ENCODE measurements around the gene ARHGEF19. TPM values are rescaled to one million over a fixed set of nuclear protein-coding genes. Genes with fewer than 3 reads are reported as not detected.

ARHGEF19 gene
- total and polyA plus RNA-seq, 8 donors, result 3.5 to 20.1 (median 9.5) TPM

DNA sequence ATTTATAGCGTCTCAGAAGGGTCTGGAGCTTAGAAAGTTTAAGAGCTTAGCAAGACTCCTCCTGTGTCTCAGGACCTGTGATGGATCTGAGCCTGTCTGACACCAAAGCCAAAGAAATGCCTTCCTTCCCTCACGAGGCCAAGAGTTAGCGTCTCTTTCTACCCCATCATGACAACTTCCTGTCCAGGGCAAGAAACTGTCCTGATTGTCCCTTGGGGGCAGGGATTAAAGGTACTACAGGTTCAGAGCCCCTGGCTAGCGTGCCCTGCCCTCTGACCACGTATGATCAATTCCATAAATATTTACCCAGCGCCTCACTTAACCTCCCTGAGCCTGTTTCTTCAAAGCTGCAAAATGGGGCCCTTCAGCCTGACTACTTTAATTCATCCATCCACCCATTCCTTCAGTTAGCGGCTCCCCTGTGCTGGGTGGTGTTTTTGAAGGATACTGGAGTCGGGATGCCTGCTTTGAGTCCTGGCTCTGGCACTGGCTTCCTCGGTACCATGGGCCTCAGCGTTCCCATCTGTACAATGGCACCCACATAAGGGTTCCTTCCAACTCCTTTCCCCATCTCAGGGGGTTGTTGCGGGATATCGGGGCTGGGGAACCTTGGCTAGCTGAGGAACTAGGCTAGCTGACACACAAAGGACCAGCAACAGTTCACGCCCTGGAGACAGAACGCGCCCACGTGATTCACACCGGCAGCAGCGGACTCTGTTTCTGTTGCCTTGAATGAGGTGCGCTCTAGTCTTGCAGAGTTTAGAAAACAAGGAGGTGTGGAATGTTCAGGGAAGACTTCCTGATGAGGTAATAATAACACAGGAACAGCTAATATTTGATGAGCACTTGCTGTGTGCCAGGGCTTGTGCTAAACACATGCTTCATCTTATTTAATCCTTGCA is 33.6 kb downstream of the ARHGEF19 start:
- 39 to 59% (median 44%) methylated on average over 18 to 19 of the region's 19 CpGs for WGBS, 5 donors
- Histone ChIP-seq H3K4me1 (peaks cover 74 to 99% (median 92%) of the 10 kb centered on the region in 4 donors), H3K4me3 (no peak overlapping the region), H3K9me3 (no peaks in the 10 kb centered on the region), H3K27ac (peak overlapping the region; percentile 82 to 94 (median 88)), H3K36me3 (no peaks in the 10 kb centered on the region), H3K27me3 (no peaks in the 10 kb centered on the region)
- intact Hi-C loops (cut with DNase I; ENCODE audit: low total_unique reads), result no loop called here
- TF ChIP-seq, protein P1, sequence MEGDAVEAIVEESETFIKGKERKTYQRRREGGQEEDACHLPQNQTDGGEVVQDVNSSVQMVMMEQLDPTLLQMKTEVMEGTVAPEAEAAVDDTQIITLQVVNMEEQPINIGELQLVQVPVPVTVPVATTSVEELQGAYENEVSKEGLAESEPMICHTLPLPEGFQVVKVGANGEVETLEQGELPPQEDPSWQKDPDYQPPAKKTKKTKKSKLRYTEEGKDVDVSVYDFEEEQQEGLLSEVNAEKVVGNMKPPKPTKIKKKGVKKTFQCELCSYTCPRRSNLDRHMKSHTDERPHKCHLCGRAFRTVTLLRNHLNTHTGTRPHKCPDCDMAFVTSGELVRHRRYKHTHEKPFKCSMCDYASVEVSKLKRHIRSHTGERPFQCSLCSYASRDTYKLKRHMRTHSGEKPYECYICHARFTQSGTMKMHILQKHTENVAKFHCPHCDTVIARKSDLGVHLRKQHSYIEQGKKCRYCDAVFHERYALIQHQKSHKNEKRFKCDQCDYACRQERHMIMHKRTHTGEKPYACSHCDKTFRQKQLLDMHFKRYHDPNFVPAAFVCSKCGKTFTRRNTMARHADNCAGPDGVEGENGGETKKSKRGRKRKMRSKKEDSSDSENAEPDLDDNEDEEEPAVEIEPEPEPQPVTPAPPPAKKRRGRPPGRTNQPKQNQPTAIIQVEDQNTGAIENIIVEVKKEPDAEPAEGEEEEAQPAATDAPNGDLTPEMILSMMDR (IDR thresholded peaks at IDR 0.05), result no peak
- no peak for TF ChIP-seq EP300 (IDR thresholded peaks at IDR 0.05)
- TF ChIP-seq POLR2AphosphoS5 (IDR thresholded peaks at IDR 0.05), result peak in 2 of 3 donors; percentile 49 to 67
- peak; percentile 77 to 78 for DNase-seq

- no peak for DNase-seq
- Histone ChIP-seq H3K9me3 (no peaks in the 10 kb centered on the region), H3K4me3 (no peak overlapping the region), H3K4me1 (peaks cover 80 to 97% (median 92%) of the 10 kb centered on the region in 4 donors), H3K36me3 (no peaks in the 10 kb centered on the region), H3K27me3 (no peaks in the 10 kb centered on the region), H3K27ac (peak overlapping the region in 4 of 5 donors; percentile 84 to 94 (median 90))
- intact Hi-C loops (cut with DNase I; ENCODE audit: low total_unique reads), result no loop called here
- TF ChIP-seq EP300 (IDR thresholded peaks at IDR 0.05), result no peak
- no peak for TF ChIP-seq POLR2AphosphoS5 (IDR thresholded peaks at IDR 0.05)
- TF ChIP-seq, protein P1 (IDR thresholded peaks at IDR 0.05), result no peak
- no peak for TF ChIP-seq POLR2A (IDR thresholded peaks at IDR 0.05)
- WGBS, 5 donors, result 90 to 93% (median 92%) methylated on average over 4 of the region's 4 CpGs; no CpG with 5 or more reads in 1 of the 5 donors
These were observed 35.1 kb downstream of the ARHGEF19 start for GRCh38 chr1:16177306-16177705.

- Histone ChIP-seq H3K27ac (peak overlapping the region; percentile 84 to 94 (median 88)), H3K36me3 (no peaks in the 10 kb centered on the region), H3K4me1 (peaks cover 74 to 97% (median 89%) of the 10 kb centered on the region in 4 donors), H3K27me3 (no peaks in the 10 kb centered on the region), H3K9me3 (no peaks in the 10 kb centered on the region), H3K4me3 (no peak overlapping the region)
- no peak for DNase-seq
- intact Hi-C loops (cut with DNase I; ENCODE audit: low total_unique reads), result no loop called here
- 48 to 67% (median 60%) methylated on average over 6 to 7 of the region's 7 CpGs for WGBS, 5 donors
- TF ChIP-seq POLR2A (IDR thresholded peaks at IDR 0.05) (no peak), EP300 (IDR thresholded peaks at IDR 0.05) (no peak), POLR2AphosphoS5 (IDR thresholded peaks at IDR 0.05) (no peak)
- TF ChIP-seq, protein P1 (IDR thresholded peaks at IDR 0.05), result no peak
These were observed 35.8 kb downstream of the ARHGEF19 start for GRCh38 chr1:16176653-16177052.

DNA sequence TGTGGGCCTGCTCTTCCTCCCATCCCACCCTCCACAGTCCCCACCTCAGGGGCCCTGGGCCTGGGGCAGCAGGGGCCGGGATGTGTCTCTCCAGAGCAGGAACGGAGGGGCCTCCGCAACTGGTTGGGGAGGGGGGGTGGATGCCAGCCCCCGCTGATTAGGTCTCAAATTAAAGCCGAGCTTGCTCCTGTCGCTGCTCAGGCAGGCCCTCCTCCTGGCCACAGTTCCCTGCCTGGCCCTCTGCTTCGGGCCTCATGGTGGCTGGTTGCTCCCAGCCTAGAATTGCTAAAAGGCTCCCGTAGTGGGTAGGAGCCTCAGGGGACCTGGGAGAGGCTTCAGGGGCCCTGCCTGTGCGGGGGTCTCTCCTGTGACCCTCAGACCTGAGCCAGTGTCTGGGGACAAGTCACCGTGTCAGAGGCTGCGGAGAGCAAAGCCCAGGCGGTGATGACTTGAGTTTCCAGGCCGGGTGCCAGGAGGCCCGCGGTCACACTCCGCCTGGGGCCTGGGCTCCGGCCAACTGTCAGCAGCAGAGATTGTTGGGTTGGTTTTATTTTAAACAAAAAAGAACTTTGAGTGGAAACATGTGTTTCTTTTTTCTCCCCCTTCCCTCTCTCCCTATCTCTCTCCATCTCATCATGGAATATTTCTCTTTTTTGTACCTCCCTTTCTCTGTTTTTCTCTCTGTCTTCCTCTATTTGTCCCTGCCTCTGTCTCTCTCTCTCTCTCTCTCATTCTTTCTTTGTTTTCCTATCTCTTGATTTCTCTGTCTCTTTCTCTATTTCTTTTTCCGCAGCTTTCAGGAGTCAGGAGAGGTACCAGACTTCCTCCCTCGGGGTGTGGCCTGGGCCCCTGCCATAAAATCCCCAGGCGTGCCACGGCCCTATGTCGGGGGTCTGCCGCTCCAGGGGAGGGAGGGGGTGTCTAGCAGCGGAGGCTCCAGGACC is 36.6 kb downstream of the ARHGEF19 start:
- Histone ChIP-seq H3K4me1 (peaks cover 66 to 93% (median 83%) of the 10 kb centered on the region in 4 donors), H3K27me3 (no peaks in the 10 kb centered on the region), H3K4me3 (no peak overlapping the region), H3K27ac (peak overlapping the region; percentile 84 to 94 (median 91)), H3K9me3 (no peaks in the 10 kb centered on the region), H3K36me3 (no peaks in the 10 kb centered on the region)
- intact Hi-C loops (cut with DNase I; ENCODE audit: low total_unique reads), result no loop called here
- DNase-seq, result peak; percentile 94 to 95
- WGBS, 5 donors, result 8 to 18% (median 9%) methylated on average over 19 to 24 of the region's 24 CpGs
- TF ChIP-seq POLR2A (IDR thresholded peaks at IDR 0.05) (no peak), POLR2AphosphoS5 (IDR thresholded peaks at IDR 0.05) (peak; percentile 16 to 64 (median 20))

Measured in stomach (tissue), 9 donors.